Thyroid gland (tissue), 4 donors: ENCODE data around the gene PLXDC2.

Experiments
- CTCF ChIP-seq, 6 experiments: fragments of 200-600 bp in 3 of 6; fragments of 450-650 bp in 3 of 6; sonication (generic) in 3 of 6; IDR thresholded peaks; one replicate each; pipeline ENCODE4 v1.5.1; 2016 to 2019; ENCODE audit warnings: antibody characterized with exemption in 6 of 6, mild to moderate bottlenecking in 2 of 6, inconsistent platforms in 1 of 6, moderate library complexity in 1 of 6
- POLR2A ChIP-seq, 2 donors: fragments of 450-650 bp; IDR thresholded peaks; one replicate each; pipeline ENCODE4 v1.6.1; 2017; ENCODE audit warnings: antibody characterized with exemption in 2 of 2, mild to moderate bottlenecking in 2 of 2, moderate library complexity in 1 of 2

- no peak for TF ChIP-seq CTCF (IDR thresholded peaks at IDR 0.05)
- no peak for TF ChIP-seq POLR2A (IDR thresholded peaks at IDR 0.05)
These were observed 241.9 kb downstream of the PLXDC2 start for GRCh38 chr10:20058135-20058534.
